NCI-H345 treated with DMSO at 0.1 percent for 48 hours (cell line): Measurements from ENCODE around the gene SIAH1.
"Not testable (repeated sequence)": the region's sequence is repeated elsewhere in the genome, so short reads cannot be mapped to it uniquely, and the experiment has no call there.

ENCODE experiments used
- DNase-seq: peaks from one replicate; lab custom pipeline; 2025; ENCODE audit not compliant: unreplicated experiment; lab: John Stamatoyannopoulos, UW

Gene SIAH1

GRCh38 chr16:48393485-48394354 is 8.5 kb upstream of the SIAH1 start:
- no peak for DNase-seq

- no peak for DNase-seq
Measured at GRCh38 chr16:48392407-48392806, 7.2 kb upstream of the SIAH1 start.

- DNase-seq: no peak
Measured at GRCh38 chr16:48386559-48387312, 1.5 kb upstream of the SIAH1 start.

GRCh38 chr16:48384520-48385252 is 527 bp downstream of the SIAH1 start:
- DNase-seq: no peak

- no peak for DNase-seq
Measured at GRCh38 chr16:48383877-48384519, 1.2 kb downstream of the SIAH1 start.

- DNase-seq: no peak
Measured at GRCh38 chr16:48383009-48383876, 2.0 kb downstream of the SIAH1 start.

GRCh38 chr16:48382131-48382530 is 3.1 kb downstream of the SIAH1 start:
- DNase-seq: no peak

GRCh38 chr16:48381201-48381600 is 4.0 kb downstream of the SIAH1 start:
- DNase-seq: no peak

GRCh38 chr16:48378836-48379235 is 6.4 kb downstream of the SIAH1 start:
- DNase-seq: no peak

- DNase-seq: no peak
Measured at GRCh38 chr16:48378276-48378675, 6.9 kb downstream of the SIAH1 start.

- DNase-seq: not testable (repeated sequence)
Measured at GRCh38 chr16:48377301-48377700, 7.9 kb downstream of the SIAH1 start.

GRCh38 chr16:48374255-48374654 is 11.0 kb downstream of the SIAH1 start:
- no peak for DNase-seq

GRCh38 chr16:48373258-48374029 is 11.8 kb downstream of the SIAH1 start:
- no peak for DNase-seq

GRCh38 chr16:48372744-48373143 is 12.5 kb downstream of the SIAH1 start:
- no peak for DNase-seq

GRCh38 chr16:48371393-48371780 is 13.8 kb downstream of the SIAH1 start:
- DNase-seq: no peak

- DNase-seq: not testable (repeated sequence)
Measured at GRCh38 chr16:48370668-48371392, 14.4 kb downstream of the SIAH1 start.

- no peak for DNase-seq
Measured at GRCh38 chr16:48370229-48370628, 15.0 kb downstream of the SIAH1 start.

- no peak for DNase-seq
Measured at GRCh38 chr16:48369765-48370164, 15.4 kb downstream of the SIAH1 start.
